CD4-positive, alpha-beta memory T cell (primary cell): ENCODE data around the gene CEP112. TPM values are rescaled to one million over a fixed set of nuclear protein-coding genes. Genes with fewer than 3 reads are reported as not detected.
"Not testable (repeated sequence)": the region's sequence is repeated elsewhere in the genome, so short reads cannot be mapped to it uniquely, and the experiment has no call there.

Source experiments
- CTCF ChIA-PET: fragments of 350-600 bp; sonication (Branson Sonifier 250); formaldehyde crosslinking; loops from one replicate; lab custom pipeline; 2021; ENCODE audit warnings: inconsistent platforms; ENCODE audit not compliant: partially characterized antibody; lab: Charles Lee
- POLR2A ChIA-PET: fragments of 350-600 bp; sonication (Branson Sonifier 250); formaldehyde crosslinking; loops from one replicate; lab custom pipeline; 2021; ENCODE audit not compliant: partially characterized antibody; lab: Charles Lee
- DNase-seq, 5 donors: peaks; one replicate each; pipeline versions ENCODE4 v3.0.0 to v3.0.0-alpha.2; 2020 to 2022; ENCODE audit warnings: mixed read lengths in 1 of 5
- H3K27ac ChIP-seq: one replicate; pipeline ENCODE4 v1.7.0; 2013; ENCODE audit warnings: low read depth, low read length
- H3K27me3 ChIP-seq: 2 replicates; pipeline ENCODE4 v1.7.0; 2013; ENCODE audit warnings: mild to moderate bottlenecking, low read length, moderate library complexity; ENCODE audit not compliant: insufficient read depth
- H3K36me3 ChIP-seq: 2 replicates; pipeline ENCODE4 v1.7.0; 2013; ENCODE audit warnings: mild to moderate bottlenecking, low read length, moderate library complexity; ENCODE audit not compliant: insufficient read depth
- H3K4me1 ChIP-seq: 2 replicates; pipeline ENCODE4 v1.7.0; 2013; ENCODE audit warnings: mild to moderate bottlenecking, low read length, moderate library complexity; ENCODE audit not compliant: insufficient read depth
- H3K4me3 ChIP-seq, 2 donors: one replicate each; pipeline ENCODE4 v1.7.0; 2013; ENCODE audit warnings: low read length in 2 of 2, mild to moderate bottlenecking in 1 of 2
- H3K9me3 ChIP-seq, 2 donors: one replicate each; pipeline ENCODE4 v1.7.0; 2013; ENCODE audit warnings: low read length in 2 of 2, control low read depth in 1 of 2; ENCODE audit not compliant: control insufficient read depth in 1 of 2
- H3K27ac Mint-ChIP-seq, 7 donors: one replicate each; pipeline ENCODE4 v1.8.0; 2020 to 2021; ENCODE audit warnings: mixed read lengths in 7 of 7, mild to moderate bottlenecking in 6 of 7, inconsistent platforms in 3 of 7, moderate library complexity in 3 of 7
- H3K27me3 Mint-ChIP-seq, 2 donors: one replicate each; pipeline ENCODE4 v1.8.0; 2020 to 2021; ENCODE audit warnings: mixed read lengths in 2 of 2
- H3K36me3 Mint-ChIP-seq, 2 donors: one replicate each; pipeline ENCODE4 v1.8.0; 2020 to 2021; ENCODE audit warnings: mixed read lengths in 2 of 2, inconsistent platforms in 1 of 2, mild to moderate bottlenecking in 1 of 2
- H3K4me1 Mint-ChIP-seq, 4 donors: one replicate each; pipeline ENCODE4 v1.8.0; 2020 to 2021; ENCODE audit warnings: mixed read lengths in 4 of 4, mild to moderate bottlenecking in 1 of 4
- H3K4me3 Mint-ChIP-seq, 8 donors: one replicate each; pipeline ENCODE4 v1.8.0; 2020 to 2021; ENCODE audit warnings: mixed read lengths in 8 of 8, mild to moderate bottlenecking in 7 of 8, moderate library complexity in 6 of 8, inconsistent platforms in 3 of 8
- H3K9me3 Mint-ChIP-seq, 8 donors: one replicate each; pipeline ENCODE4 v1.8.0; 2020 to 2021; ENCODE audit warnings: mixed read lengths in 8 of 8, mild to moderate bottlenecking in 5 of 8, inconsistent platforms in 3 of 8, moderate library complexity in 1 of 8
- intact Hi-C: fragments of 100-400 bp; cut with micrococcal nuclease; formaldehyde crosslinking; loops from one replicate; pipeline ENCODE4 v1.15.1; 2023
- polyA plus RNA-seq, 2 donors: library from polyadenylated mRNA; unstranded; fragments of 300-500 nt; fragmentation: Illumina TruSeq; gene quantifications; one replicate each; pipeline ENCODE4 v1.2.3, GENCODE V29; 2021
- total RNA-seq, 2 experiments: library from RNA; stranded (reverse); gene quantifications; one replicate each; pipeline ENCODE4 v1.2.3, GENCODE V29; 2021

The CEP112 gene
- total and polyA plus RNA-seq, 4 experiments from 2014 or later: 0.34 to 3.9 (median 1.4) TPM

DNA sequence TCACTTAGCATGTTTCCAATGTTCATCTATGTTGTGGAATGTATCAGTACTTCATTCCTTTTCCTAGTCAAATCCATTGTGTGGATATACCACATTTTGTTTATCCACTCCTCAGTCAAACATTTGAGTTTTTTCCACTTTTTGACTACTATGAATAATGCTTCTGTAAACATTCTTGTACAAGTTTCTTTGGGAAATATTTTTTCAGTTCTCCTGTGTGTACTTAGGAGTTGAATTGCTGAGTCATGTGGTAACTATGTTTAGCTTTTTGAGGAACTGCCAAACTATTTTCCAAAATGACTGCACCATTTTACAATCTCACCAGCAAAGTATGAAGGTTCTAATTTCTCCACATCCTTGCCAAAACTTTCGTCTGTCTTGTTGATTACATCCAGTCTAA lies 406.8 kb downstream of the CEP112 start:
- Mint-ChIP-seq H3K4me3 (no peak overlapping the region), H3K4me1 (no peaks in the 10 kb centered on the region), H3K9me3 (peaks cover 0 to 4% (median 2%) of the 10 kb centered on the region in 8 donors), H3K36me3 (no peaks in the 10 kb centered on the region), H3K27ac (no peak overlapping the region), H3K27me3 (peaks cover 0 to 3% of the 10 kb centered on the region in 2 donors)
- no peak overlapping the region for H3K4me3 ChIP-seq
- H3K27ac ChIP-seq: no peak overlapping the region
- POLR2A ChIA-PET: no interaction called here
- H3K9me3 ChIP-seq: no peaks in the 10 kb centered on the region
- H3K4me1 ChIP-seq: no peaks in the 10 kb centered on the region
- no peaks in the 10 kb centered on the region for H3K27me3 ChIP-seq
- CTCF ChIA-PET: interaction anchor here (0.6 kb wide), 1 partner anchor 99 kb away, joined by 3 read pairs; no protein-coding TSS in a partner anchor
- intact Hi-C loops: no loop called here
- no peaks in the 10 kb centered on the region for H3K36me3 ChIP-seq
- no peak for DNase-seq

DNA sequence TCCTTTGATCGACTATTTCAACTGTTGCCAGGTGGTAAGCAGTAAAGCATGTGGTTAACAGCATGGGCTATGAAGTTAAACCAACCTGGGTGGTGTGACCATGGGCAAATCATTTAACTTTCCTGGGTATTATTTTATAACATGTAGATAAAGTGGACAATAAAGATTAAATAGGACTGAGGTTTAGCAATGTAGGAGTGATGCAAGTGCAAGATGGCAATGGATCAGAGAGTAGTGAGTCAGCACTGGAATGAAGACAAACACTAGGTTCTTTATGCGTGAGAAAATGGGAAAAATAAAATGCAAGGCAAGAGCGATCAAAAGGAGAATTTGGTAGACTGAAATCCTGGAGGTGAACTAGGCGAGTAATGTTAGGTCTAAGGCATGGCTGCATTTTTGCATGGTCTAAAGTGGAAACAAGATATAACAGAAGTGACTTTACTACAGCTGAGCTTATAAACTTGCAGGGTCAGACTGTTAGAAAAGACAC lies 408.0 kb downstream of the CEP112 start:
- intact Hi-C loops: no loop called here
- Mint-ChIP-seq H3K9me3 (peaks cover 0 to 4% (median 2%) of the 10 kb centered on the region in 8 donors), H3K27me3 (peaks cover 0 to 4% of the 10 kb centered on the region in 2 donors), H3K36me3 (no peaks in the 10 kb centered on the region), H3K4me1 (no peaks in the 10 kb centered on the region), H3K27ac (no peak overlapping the region), H3K4me3 (no peak overlapping the region)
- H3K36me3 ChIP-seq: no peaks in the 10 kb centered on the region
- no peaks in the 10 kb centered on the region for H3K4me1 ChIP-seq
- ChIA-PET CTCF (no interaction called here), POLR2A (no interaction called here)
- H3K27ac ChIP-seq: no peak overlapping the region
- no peak overlapping the region for H3K4me3 ChIP-seq
- no peaks in the 10 kb centered on the region for H3K27me3 ChIP-seq
- no peaks in the 10 kb centered on the region for H3K9me3 ChIP-seq
- DNase-seq: no peak

DNA sequence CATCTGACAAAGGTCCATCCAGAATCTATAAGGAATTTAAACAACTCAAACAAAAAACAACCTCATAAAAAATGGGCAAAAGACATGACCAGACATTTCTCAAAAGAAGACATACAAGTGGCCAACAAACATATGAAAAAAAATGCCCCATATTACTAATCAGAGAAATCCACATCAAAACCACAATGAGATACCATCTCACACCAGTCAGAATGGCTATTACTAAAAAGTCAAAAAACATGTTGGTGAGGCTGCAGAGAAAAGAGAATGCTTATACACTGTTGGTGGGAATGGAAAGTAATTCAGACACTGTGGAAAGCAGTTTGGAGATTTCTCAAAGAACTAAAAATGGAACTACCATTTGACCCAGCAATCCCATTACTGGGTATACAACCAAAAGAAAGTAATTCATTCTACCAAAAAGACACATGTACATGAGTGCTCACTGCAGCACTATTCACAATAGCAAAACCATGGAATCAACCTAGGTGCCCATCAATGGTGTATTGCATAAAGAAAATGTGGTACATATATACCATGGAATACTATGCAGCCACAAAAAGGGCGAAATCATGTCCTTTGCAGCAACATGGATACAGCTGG lies 409.7 kb downstream of the CEP112 start:
- peak overlapping the region in 1 of 8 donors; percentile 1 for H3K4me3 Mint-ChIP-seq
- H3K27me3 ChIP-seq, DNase-seq, CTCF ChIA-PET, H3K4me1 ChIP-seq, H3K9me3 ChIP-seq, intact Hi-C loops, H3K36me3 Mint-ChIP-seq, H3K27ac ChIP-seq, H3K4me3 ChIP-seq, H3K27me3 Mint-ChIP-seq, H3K36me3 ChIP-seq, H3K27ac Mint-ChIP-seq, POLR2A ChIA-PET, H3K9me3 Mint-ChIP-seq, H3K4me1 Mint-ChIP-seq: not testable (repeated sequence)

DNA sequence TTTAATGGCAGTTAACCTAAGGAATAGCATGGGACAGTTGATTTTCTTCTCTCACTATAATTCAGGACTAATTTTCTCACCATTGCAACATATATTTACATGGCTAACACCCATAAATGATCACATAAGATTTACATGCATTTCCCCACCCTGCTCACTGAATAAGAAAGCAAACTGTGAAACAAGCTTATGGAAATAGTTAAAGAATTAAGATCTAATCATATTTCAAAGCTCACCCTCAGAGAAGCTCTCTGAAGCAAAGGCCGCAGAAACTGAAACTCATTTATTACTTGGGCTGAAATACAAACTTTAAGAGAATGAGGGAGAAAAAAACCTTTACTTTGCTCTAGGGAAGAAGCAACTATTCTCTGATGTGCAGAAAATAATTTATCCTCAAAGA lies 411.8 kb downstream of the CEP112 start:
- Mint-ChIP-seq H3K27me3 (peaks cover 3 to 6% of the 10 kb centered on the region in 2 donors), H3K9me3 (peaks cover 0 to 4% (median 2%) of the 10 kb centered on the region in 8 donors), H3K36me3 (no peaks in the 10 kb centered on the region), H3K27ac (no peak overlapping the region), H3K4me3 (no peak overlapping the region), H3K4me1 (no peaks in the 10 kb centered on the region)
- H3K4me1 ChIP-seq: no peaks in the 10 kb centered on the region
- H3K27ac ChIP-seq: no peak overlapping the region
- POLR2A ChIA-PET: no interaction called here
- no peaks in the 10 kb centered on the region for H3K9me3 ChIP-seq
- CTCF ChIA-PET: no interaction called here
- no peaks in the 10 kb centered on the region for H3K27me3 ChIP-seq
- DNase-seq: no peak
- H3K4me3 ChIP-seq: no peak overlapping the region
- no peaks in the 10 kb centered on the region for H3K36me3 ChIP-seq
- intact Hi-C loops: no loop called here

DNA sequence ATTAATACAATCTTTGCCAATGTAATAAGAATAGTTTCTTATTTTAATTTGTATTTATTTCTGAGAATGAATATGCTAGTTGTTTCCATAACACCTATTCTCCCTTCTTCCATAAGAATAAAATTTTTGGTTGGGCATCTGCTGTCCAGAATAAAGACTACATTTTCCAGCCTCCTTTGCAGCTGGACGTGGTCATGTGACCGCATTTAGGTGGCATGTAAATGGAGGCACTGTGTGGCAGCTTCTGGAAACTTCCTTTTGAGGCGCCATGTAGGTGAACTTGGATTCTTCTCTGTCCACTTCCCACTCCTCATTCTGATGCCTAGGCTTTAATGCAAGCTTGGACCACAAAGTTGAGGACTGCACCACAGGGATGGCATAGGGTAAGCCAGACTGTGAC lies 415.0 kb downstream of the CEP112 start:
- DNase-seq: no peak
- H3K4me1 ChIP-seq: no peaks in the 10 kb centered on the region
- Mint-ChIP-seq H3K36me3 (no peaks in the 10 kb centered on the region), H3K27ac (no peak overlapping the region), H3K4me3 (no peak overlapping the region), H3K9me3 (peaks cover 0 to 3% (median 2%) of the 10 kb centered on the region in 8 donors), H3K4me1 (peaks cover 0 to 6% (median 4%) of the 10 kb centered on the region in 4 donors), H3K27me3 (peaks cover 3% of the 10 kb centered on the region in 2 donors)
- H3K27ac ChIP-seq: no peak overlapping the region
- POLR2A ChIA-PET: no interaction called here
- intact Hi-C loops: no loop called here
- CTCF ChIA-PET: no interaction called here
- no peaks in the 10 kb centered on the region for H3K9me3 ChIP-seq
- no peak overlapping the region for H3K4me3 ChIP-seq
- no peaks in the 10 kb centered on the region for H3K27me3 ChIP-seq
- no peaks in the 10 kb centered on the region for H3K36me3 ChIP-seq

DNA sequence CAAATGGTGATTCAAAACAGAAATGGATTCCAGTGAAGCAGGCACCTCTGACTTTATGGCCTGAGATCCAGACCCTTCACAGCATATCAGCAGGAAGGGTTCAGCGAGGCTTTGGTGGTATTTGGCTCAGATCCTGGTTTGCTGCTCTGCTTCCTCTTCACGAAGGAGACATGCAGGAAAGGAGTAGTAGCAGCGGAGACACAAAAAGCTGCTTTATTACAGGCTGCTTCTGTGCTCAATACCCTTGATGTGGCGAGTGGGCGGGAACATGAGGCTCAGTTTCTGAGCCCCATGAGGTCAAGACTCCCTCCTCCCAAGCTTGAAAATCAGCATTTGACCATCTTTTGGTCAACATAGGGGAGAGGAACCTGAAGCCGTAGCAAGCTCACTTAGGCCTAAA lies 417.1 kb downstream of the CEP112 start:
- no peak overlapping the region for H3K4me3 ChIP-seq
- Mint-ChIP-seq H3K27ac (peak overlapping the region in 1 of 7 donors; percentile 55), H3K36me3 (no peaks in the 10 kb centered on the region), H3K9me3 (no peaks in the 10 kb centered on the region), H3K4me1 (peaks cover 0 to 6% (median 4%) of the 10 kb centered on the region in 4 donors), H3K4me3 (no peak overlapping the region), H3K27me3 (peaks cover 2 to 3% of the 10 kb centered on the region in 2 donors)
- no peaks in the 10 kb centered on the region for H3K27me3 ChIP-seq
- no peaks in the 10 kb centered on the region for H3K9me3 ChIP-seq
- no peak overlapping the region for H3K27ac ChIP-seq
- DNase-seq: no peak
- POLR2A ChIA-PET: no interaction called here
- no peaks in the 10 kb centered on the region for H3K4me1 ChIP-seq
- CTCF ChIA-PET: no interaction called here
- H3K36me3 ChIP-seq: no peaks in the 10 kb centered on the region
- intact Hi-C loops: no loop called here

DNA sequence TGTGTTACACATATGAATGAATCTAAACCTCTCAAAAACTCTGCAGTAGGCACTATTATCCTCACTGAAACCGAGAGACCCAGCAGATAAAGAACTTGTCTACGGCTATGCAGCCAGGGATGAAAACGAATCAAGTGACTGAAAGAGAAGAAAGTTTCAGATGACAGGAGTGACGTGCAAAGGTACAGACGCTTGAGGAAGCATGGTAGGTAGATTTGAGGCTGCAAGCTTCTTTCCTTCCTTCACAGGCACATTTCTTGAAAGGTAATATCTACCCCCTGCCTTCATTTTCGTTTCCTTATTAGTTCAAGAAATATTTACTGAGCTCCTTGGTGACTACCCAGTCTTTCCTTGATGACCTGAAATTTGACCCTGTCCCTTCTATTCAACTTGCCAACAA lies 418.9 kb downstream of the CEP112 start:
- CTCF ChIA-PET: no interaction called here
- no peak overlapping the region for H3K4me3 Mint-ChIP-seq

More for the DNA sequence above, 418.9 kb downstream of the CEP112 start:
- Mint-ChIP-seq H3K9me3 (no peaks in the 10 kb centered on the region), H3K36me3 (no peaks in the 10 kb centered on the region), H3K27me3 (peaks cover under 1 to 1% of the 10 kb centered on the region in 2 donors), H3K27ac (no peak overlapping the region), H3K4me1 (peaks cover 0 to 6% (median 4%) of the 10 kb centered on the region in 4 donors)
- no peak for DNase-seq
- POLR2A ChIA-PET: no interaction called here
- no peaks in the 10 kb centered on the region for H3K4me1 ChIP-seq
- H3K9me3 ChIP-seq: no peaks in the 10 kb centered on the region
- H3K4me3 ChIP-seq: no peak overlapping the region
- no peak overlapping the region for H3K27ac ChIP-seq
- H3K36me3 ChIP-seq: no peaks in the 10 kb centered on the region
- intact Hi-C loops: no loop called here
- H3K27me3 ChIP-seq: no peaks in the 10 kb centered on the region
